Mucosa of descending colon (tissue), 3 donors: ENCODE measurements around the gene ATG9A. TPM values are rescaled to one million over a fixed set of nuclear protein-coding genes. Genes with fewer than 3 reads are reported as not detected.

Experiments
- ATAC-seq: fragments of 200-7000 bp; cut with Tn5 transposase; one replicate; pipeline ENCODE4 v1.9.1; 2020; ENCODE audit warnings: mild to moderate bottlenecking, moderate library complexity
- DNase-seq, 3 donors: peaks; one replicate each; pipeline ENCODE4 v3.0.0-alpha.2; 2020
- H3K36me3 ChIP-seq: fragments of 200-600 bp; one replicate; pipeline ENCODE4 v1.8.0; 2021; ENCODE audit warnings: low read depth, mild to moderate bottlenecking
- H3K4me1 ChIP-seq: fragments of 200-600 bp; one replicate; pipeline ENCODE4 v1.8.0; 2021; ENCODE audit warnings: low read depth, mild to moderate bottlenecking
- H3K4me3 ChIP-seq: fragments of 200-600 bp; one replicate; pipeline ENCODE4 v1.8.0; 2021; ENCODE audit warnings: mild to moderate bottlenecking
- H3K9me3 ChIP-seq: fragments of 200-600 bp; one replicate; pipeline ENCODE4 v1.8.0; 2021; ENCODE audit warnings: mild to moderate bottlenecking
- intact Hi-C, 2 donors: fragments of 100-400 bp; cut with DNase I in 1 of 2; cut with micrococcal nuclease in 1 of 2; formaldehyde crosslinking; loops; one replicate each; pipeline versions ENCODE4 v1.11.0 to v1.11.1; 2022; cut with DNase I, micrococcal nuclease
- total RNA-seq, 3 donors: library from RNA; stranded (reverse); fragmentation: NEBNext Ultra II Directional in 2 of 3; extraction: Animal tissue kit (Norgen Biotek cat#: 25700) in 2 of 3; gene quantifications; one replicate each; pipeline versions ENCODE4 v1.2.1 to v1.2.4, GENCODE V29; 2021 to 2023
- TF ChIP-seq, protein P1 (sequence below): fragments of 200-600 bp; IDR thresholded peaks from one replicate; pipeline ENCODE4 v1.8.0; 2022; ENCODE audit warnings: antibody characterized with exemption, mild to moderate bottlenecking
- donor health status: DM: no; HTN: no; CAD: no; lungs with moderate emphysema.
- donor health status: DM: no; HTN: no; CAD: no.
- donor health status: DM: no; HTN: yes; CAD: no.

The ATG9A gene
- total RNA-seq, 3 donors from 2014 or later = 51.9 to 74.3 (median 63.4) TPM

GRCh38 chr2:219180961-219181360 is 48.5 kb downstream of the ATG9A start:
- ATAC-seq (no peak), DNase-seq (no peak)
- no peak overlapping the region for H3K4me3 ChIP-seq
- H3K36me3 ChIP-seq = peaks cover 4% of the 10 kb centered on the region
- intact Hi-C loops = no loop called here
- TF ChIP-seq, protein P1, sequence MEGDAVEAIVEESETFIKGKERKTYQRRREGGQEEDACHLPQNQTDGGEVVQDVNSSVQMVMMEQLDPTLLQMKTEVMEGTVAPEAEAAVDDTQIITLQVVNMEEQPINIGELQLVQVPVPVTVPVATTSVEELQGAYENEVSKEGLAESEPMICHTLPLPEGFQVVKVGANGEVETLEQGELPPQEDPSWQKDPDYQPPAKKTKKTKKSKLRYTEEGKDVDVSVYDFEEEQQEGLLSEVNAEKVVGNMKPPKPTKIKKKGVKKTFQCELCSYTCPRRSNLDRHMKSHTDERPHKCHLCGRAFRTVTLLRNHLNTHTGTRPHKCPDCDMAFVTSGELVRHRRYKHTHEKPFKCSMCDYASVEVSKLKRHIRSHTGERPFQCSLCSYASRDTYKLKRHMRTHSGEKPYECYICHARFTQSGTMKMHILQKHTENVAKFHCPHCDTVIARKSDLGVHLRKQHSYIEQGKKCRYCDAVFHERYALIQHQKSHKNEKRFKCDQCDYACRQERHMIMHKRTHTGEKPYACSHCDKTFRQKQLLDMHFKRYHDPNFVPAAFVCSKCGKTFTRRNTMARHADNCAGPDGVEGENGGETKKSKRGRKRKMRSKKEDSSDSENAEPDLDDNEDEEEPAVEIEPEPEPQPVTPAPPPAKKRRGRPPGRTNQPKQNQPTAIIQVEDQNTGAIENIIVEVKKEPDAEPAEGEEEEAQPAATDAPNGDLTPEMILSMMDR = no peak
- peaks cover 33% of the 10 kb centered on the region for H3K4me1 ChIP-seq
- no peaks in the 10 kb centered on the region for H3K9me3 ChIP-seq

DNA sequence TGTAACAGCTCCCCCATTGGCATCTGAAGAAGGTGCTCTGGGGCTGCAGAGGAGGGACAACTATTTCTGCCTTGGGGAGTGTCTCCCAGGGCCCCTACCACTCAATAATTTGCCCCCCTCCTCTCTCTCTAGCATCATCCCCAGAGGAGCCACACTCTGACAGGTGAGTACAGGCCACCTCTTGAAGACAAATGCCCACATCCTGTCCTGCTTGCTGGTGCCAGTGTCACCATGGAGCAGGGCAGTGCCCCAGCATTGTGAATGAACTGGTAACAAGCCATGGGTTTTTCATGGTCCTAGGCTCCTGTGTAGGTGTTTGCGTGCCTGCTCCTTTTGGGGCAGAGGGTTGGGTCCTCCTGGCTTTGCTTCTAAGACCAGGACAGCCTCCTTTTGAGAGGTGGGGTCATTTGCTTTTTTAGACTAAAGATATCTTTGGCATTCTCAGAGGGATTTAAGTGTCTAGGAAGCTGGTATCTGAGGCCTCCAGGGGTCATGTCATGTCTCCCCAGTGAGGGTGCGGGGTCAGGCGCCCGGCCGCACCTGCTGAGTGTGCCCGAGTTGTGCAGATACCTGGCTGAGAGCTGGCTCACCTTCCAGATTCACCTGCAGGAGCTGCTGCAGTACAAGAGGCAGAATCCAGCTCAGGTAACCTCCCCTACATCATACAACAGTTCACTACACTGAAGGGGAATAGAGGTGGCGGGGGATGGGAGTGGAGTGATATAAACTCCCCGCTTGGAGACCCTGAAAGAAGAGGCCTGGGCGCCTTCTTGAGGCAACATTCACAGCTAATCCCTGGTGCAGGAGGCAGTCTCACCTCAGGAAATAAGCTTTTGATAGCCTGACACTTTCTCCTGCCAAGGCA is 49.6 kb downstream of the ATG9A start:
- DNase-seq (no peak), ATAC-seq (no peak)
- Histone ChIP-seq H3K4me3 (no peak overlapping the region), H3K4me1 (peaks cover 45% of the 10 kb centered on the region), H3K9me3 (no peaks in the 10 kb centered on the region), H3K36me3 (peaks cover 4% of the 10 kb centered on the region)
- TF ChIP-seq, protein P1 = no peak
- intact Hi-C loops = no loop called here

DNA sequence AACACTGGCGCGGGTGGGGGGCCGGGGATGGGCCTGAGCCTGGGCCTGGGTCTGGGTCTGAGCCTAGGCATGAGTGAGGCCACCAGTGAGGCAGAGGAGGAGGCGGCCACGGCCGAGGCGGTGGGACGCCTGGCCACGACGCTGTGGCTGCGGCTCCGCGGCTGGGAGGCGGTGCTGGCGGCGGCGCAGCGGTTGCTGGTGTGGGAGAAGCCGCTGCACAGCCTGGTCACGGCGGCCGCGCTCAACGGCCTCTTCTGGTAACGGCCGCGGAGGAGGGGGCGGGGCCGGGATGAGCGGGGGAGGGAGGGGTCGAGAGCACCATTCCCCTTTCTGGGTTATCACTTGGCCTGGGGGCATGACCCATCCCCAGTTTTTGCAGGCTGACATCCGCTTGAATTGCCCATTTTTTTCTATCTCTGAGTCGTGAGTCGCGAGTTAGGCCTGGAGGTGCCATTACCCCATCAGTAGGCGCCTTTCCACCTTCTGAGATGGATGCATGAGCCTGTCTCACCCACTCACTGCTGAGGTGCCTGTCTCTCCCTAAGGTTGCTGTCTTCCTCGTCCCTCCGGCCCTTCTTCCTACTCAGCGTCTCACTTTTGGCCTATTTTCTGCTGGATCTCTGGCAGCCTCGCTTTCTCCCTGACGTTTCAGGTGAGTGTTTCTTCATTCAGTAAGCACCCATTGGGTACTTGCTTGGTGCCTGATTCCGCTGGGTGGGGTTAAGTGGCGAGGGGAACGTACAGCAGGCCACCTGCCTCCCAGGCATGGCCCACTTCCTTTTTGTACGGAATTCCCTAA is 50.9 kb downstream of the ATG9A start:
- ATAC-seq (peak; percentile 9), DNase-seq (peak; percentile 70 to 83 (median 78))
- Histone ChIP-seq H3K36me3 (peaks cover 4% of the 10 kb centered on the region), H3K9me3 (no peaks in the 10 kb centered on the region), H3K4me3 (peak overlapping the region; percentile 91), H3K4me1 (peaks cover 42% of the 10 kb centered on the region)
- intact Hi-C loops = no loop called here
- TF ChIP-seq, protein P1 = no peak

GRCh38 chr2:219177552-219178376 is 51.7 kb downstream of the ATG9A start, which contains the start of gene RETREG2:
TSS of gene RETREG2 (plus strand) at chr2:219178275. CDS start at chr2:219178353, 78 bp downstream.
- peak; percentile 89 to 90 (median 89) for DNase-seq
- ATAC-seq = peak; percentile 78
- Histone ChIP-seq H3K36me3 (peaks cover 4% of the 10 kb centered on the region), H3K9me3 (no peaks in the 10 kb centered on the region), H3K4me1 (peaks cover 34% of the 10 kb centered on the region), H3K4me3 (peak within 1 kb of the TSS; percentile 91)
- intact Hi-C loops = no loop called here
- TF ChIP-seq, protein P1 = peak; percentile 20
